Subcutaneous abdominal adipose tissue (tissue), 5 donors: ENCODE measurements around the gene NUP62CL.

Experiments
- H3K27ac ChIP-seq: one replicate; pipeline ENCODE4 v1.7.0; 2013; ENCODE audit warnings: low read depth, mild to moderate bottlenecking, inconsistent platforms, low read length, moderate library complexity
- H3K27me3 ChIP-seq, 5 donors: one replicate each; pipeline ENCODE4 v1.7.0; 2013; ENCODE audit warnings: low read length in 5 of 5, inconsistent platforms in 1 of 5; ENCODE audit not compliant: control insufficient read depth in 5 of 5, insufficient read depth in 4 of 5
- H3K36me3 ChIP-seq, 5 donors: one replicate each; pipeline ENCODE4 v1.7.0; 2013; ENCODE audit warnings: low read length in 5 of 5; ENCODE audit not compliant: control insufficient read depth in 5 of 5, insufficient read depth in 5 of 5
- H3K4me1 ChIP-seq, 5 donors: one replicate each; pipeline ENCODE4 v1.7.0; 2013; ENCODE audit warnings: low read length in 5 of 5, mild to moderate bottlenecking in 3 of 5, moderate library complexity in 1 of 5; ENCODE audit not compliant: control insufficient read depth in 5 of 5, insufficient read depth in 5 of 5
- H3K4me3 ChIP-seq, 5 donors: one replicate each; pipeline ENCODE4 v1.7.0; 2013; ENCODE audit warnings: low read length in 5 of 5, low read depth in 1 of 5
- H3K9ac ChIP-seq, 5 donors: one replicate each; pipeline ENCODE4 v1.7.0; 2013; ENCODE audit warnings: low read length in 5 of 5, mild to moderate bottlenecking in 4 of 5, moderate library complexity in 3 of 5
- H3K9me3 ChIP-seq, 5 donors: one replicate each; pipeline ENCODE4 v1.7.0; 2013; ENCODE audit warnings: low read length in 5 of 5; ENCODE audit not compliant: control insufficient read depth in 5 of 5
- donor health status: healthy.
- donor health status: healthy.
- donor health status: healthy.
- donor health status: healthy.
- donor health status: healthy.

The NUP62CL gene

GRCh38 chrX:107205770-107206696 lies at the start of gene NUP62CL, which contains the start of gene DNAAF6:
Gene NUP62CL (minus strand): TSS chrX:107206433. CDS start chrX:107175146, 31,287 bp downstream.
Gene DNAAF6 (plus strand): TSS chrX:107206611. CDS start chrX:107212876, 6,265 bp downstream.
- H3K27ac ChIP-seq: no peak within 1 kb of the TSS
- H3K4me1 ChIP-seq: peaks cover 0 to 8% (median 5%) of the 10 kb centered on the region in 5 donors
- H3K9me3 ChIP-seq: no peaks in the 10 kb centered on the region
- H3K36me3 ChIP-seq: no peaks in the 10 kb centered on the region
- peak within 1 kb of the TSS; percentile 54 to 81 (median 66) for H3K4me3 ChIP-seq
- H3K27me3 ChIP-seq: peaks cover 0 to 16% (median 5%) of the 10 kb centered on the region in 5 donors
- peak within 1 kb of the TSS in 2 of 5 donors; percentile 51 to 62 for H3K9ac ChIP-seq

- Histone ChIP-seq H3K4me3 (no peak overlapping the region), H3K4me1 (peaks cover 0 to 3% (median 0%) of the 10 kb centered on the region in 5 donors), H3K36me3 (no peaks in the 10 kb centered on the region), H3K9ac (no peak overlapping the region), H3K27ac (no peak overlapping the region), H3K27me3 (peaks cover 0 to 6% (median 3%) of the 10 kb centered on the region in 5 donors), H3K9me3 (no peaks in the 10 kb centered on the region)
These were observed 22.2 kb upstream of the NUP62CL start for GRCh38 chrX:107228486-107228819.

GRCh38 chrX:107227780-107228485 lies 21.7 kb upstream of the NUP62CL start:
- no peak overlapping the region for H3K27ac ChIP-seq
- no peaks in the 10 kb centered on the region for H3K36me3 ChIP-seq
- H3K27me3 ChIP-seq: peaks cover 0 to 6% (median 3%) of the 10 kb centered on the region in 5 donors
- H3K9ac ChIP-seq: no peak overlapping the region
- no peak overlapping the region for H3K4me3 ChIP-seq
- H3K4me1 ChIP-seq: peaks cover 0 to 3% (median 0%) of the 10 kb centered on the region in 5 donors
- no peaks in the 10 kb centered on the region for H3K9me3 ChIP-seq

- Histone ChIP-seq H3K4me3 (no peak overlapping the region), H3K27me3 (peaks cover 0 to 6% (median 0%) of the 10 kb centered on the region in 5 donors), H3K9ac (no peak overlapping the region), H3K9me3 (no peaks in the 10 kb centered on the region), H3K27ac (no peak overlapping the region), H3K36me3 (no peaks in the 10 kb centered on the region), H3K4me1 (peaks cover 0 to 3% (median 0%) of the 10 kb centered on the region in 5 donors)
These were observed 20.5 kb upstream of the NUP62CL start for GRCh38 chrX:107226757-107227156.

GRCh38 chrX:107213477-107213876 lies 7.2 kb upstream of the NUP62CL start:
- H3K4me1 ChIP-seq: no peaks in the 10 kb centered on the region
- H3K9me3 ChIP-seq: no peaks in the 10 kb centered on the region
- no peak overlapping the region for H3K4me3 ChIP-seq
- H3K36me3 ChIP-seq: no peaks in the 10 kb centered on the region
- no peak overlapping the region for H3K27ac ChIP-seq
- peaks cover 0 to 8% (median 0%) of the 10 kb centered on the region in 5 donors for H3K27me3 ChIP-seq
- no peak overlapping the region for H3K9ac ChIP-seq

GRCh38 chrX:107207943-107208342 lies 1.7 kb upstream of the NUP62CL start:
- H3K27me3 ChIP-seq: peaks cover 0 to 21% (median 5%) of the 10 kb centered on the region in 5 donors
- no peak overlapping the region for H3K9ac ChIP-seq
- peaks cover 0 to 8% (median 5%) of the 10 kb centered on the region in 5 donors for H3K4me1 ChIP-seq
- no peaks in the 10 kb centered on the region for H3K9me3 ChIP-seq
- H3K4me3 ChIP-seq: no peak overlapping the region
- H3K27ac ChIP-seq: no peak overlapping the region
- H3K36me3 ChIP-seq: no peaks in the 10 kb centered on the region

- Histone ChIP-seq H3K4me1 (peaks cover 0 to 8% (median 5%) of the 10 kb centered on the region in 5 donors), H3K9ac (no peak overlapping the region), H3K9me3 (no peaks in the 10 kb centered on the region), H3K4me3 (no peak overlapping the region), H3K27ac (no peak overlapping the region), H3K27me3 (peaks cover 0 to 17% (median 5%) of the 10 kb centered on the region in 5 donors), H3K36me3 (no peaks in the 10 kb centered on the region)
These were observed 856 bp upstream of the NUP62CL start for GRCh38 chrX:107207089-107207488.

- peaks cover 0 to 16% (median 5%) of the 10 kb centered on the region in 5 donors for H3K27me3 ChIP-seq
- no peak overlapping the region for H3K27ac ChIP-seq
- peaks cover 0 to 8% (median 5%) of the 10 kb centered on the region in 5 donors for H3K4me1 ChIP-seq
- H3K4me3 ChIP-seq: peak overlapping the region in 2 of 5 donors; percentile 68 to 81
- no peaks in the 10 kb centered on the region for H3K9me3 ChIP-seq
- no peak overlapping the region for H3K9ac ChIP-seq
- H3K36me3 ChIP-seq: no peaks in the 10 kb centered on the region
These were observed 448 bp upstream of the NUP62CL start for GRCh38 chrX:107206697-107207065.

GRCh38 chrX:107204068-107204605 lies 2.1 kb downstream of the NUP62CL start:
- H3K4me3 ChIP-seq: no peak overlapping the region
- H3K27me3 ChIP-seq: peaks cover 0 to 16% (median 5%) of the 10 kb centered on the region in 5 donors
- H3K4me1 ChIP-seq: peaks cover 0 to 8% (median 5%) of the 10 kb centered on the region in 5 donors
- H3K36me3 ChIP-seq: no peaks in the 10 kb centered on the region
- no peaks in the 10 kb centered on the region for H3K9me3 ChIP-seq
- no peak overlapping the region for H3K9ac ChIP-seq
- no peak overlapping the region for H3K27ac ChIP-seq
